Endothelial cell of umbilical vein (primary cell): ENCODE data around the gene UNC119B. TPM values are rescaled to one million over a fixed set of nuclear protein-coding genes. Genes with fewer than 3 reads are reported as not detected.

Experiments
- BruUV-seq: library from RNA; stranded (reverse); fragments of 400-500 nt; replicated peaks from 2 replicates; lab custom pipeline; 2021; lab: Mats Ljungman, UMichigan
- CTCF ChIA-PET: fragments of 300-600, 350-600 bp; sonication (Branson Sonifier 250); formaldehyde crosslinking; loops from one replicate; lab custom pipeline; 2021; ENCODE audit warnings: antibody characterized with exemption, inconsistent platforms; lab: Charles Lee
- POLR2A ChIA-PET: fragments of 300-600, 350-600 bp; sonication (Branson Sonifier 250); formaldehyde crosslinking; loops from one replicate; lab custom pipeline; 2021; ENCODE audit warnings: antibody characterized with exemption, inconsistent platforms; lab: Charles Lee
- DNase-seq: peaks from one replicate; pipeline ENCODE4 v3.0.0-alpha.2; 2011; ENCODE audit warnings: low read depth, low spot score
- FAIRE-seq: peaks from 2 replicates; lab custom pipeline; 2011; peaks lifted over from hg19 to GRCh38; lab: Jason Lieb, UNC
- H2AFZ ChIP-seq: 2 replicates; pipeline ENCODE4 v1.6.0; 2012; ENCODE audit warnings: low read depth, low read length, control low read depth, inconsistent platforms
- H3K27ac ChIP-seq: 2 replicates; pipeline ENCODE4 v1.5.1; 2011; ENCODE audit warnings: low read depth, mild to moderate bottlenecking, control low read depth, low read length, moderate library complexity; ENCODE audit not compliant: insufficient read depth
- H3K27me3 ChIP-seq, 2 experiments: 2 replicates each; pipeline versions ENCODE4 v1.6.0 to v1.6.1; 2011; ENCODE audit warnings: low read length in 2 of 2, mixed read lengths in 1 of 2; ENCODE audit not compliant: control insufficient read depth in 2 of 2, insufficient read depth in 2 of 2
- H3K36me3 ChIP-seq, 2 experiments: 2 replicates in 1 of 2; 3 replicates in 1 of 2; pipeline ENCODE4 v1.5.1; 2011; ENCODE audit warnings: low read length in 2 of 2, mild to moderate bottlenecking in 1 of 2, moderate library complexity in 1 of 2; ENCODE audit not compliant: control insufficient read depth in 2 of 2, insufficient read depth in 2 of 2; ENCODE audit errors: extremely low read depth in 1 of 2
- H3K4me1 ChIP-seq: 3 replicates; pipeline ENCODE4 v1.5.1; 2011; ENCODE audit warnings: mild to moderate bottlenecking, low read length; ENCODE audit not compliant: control insufficient read depth, insufficient read depth; ENCODE audit errors: extremely low read depth
- H3K4me2 ChIP-seq: 2 replicates; pipeline ENCODE4 v1.6.1; 2011; ENCODE audit warnings: low read length, control low read depth, mixed read lengths; ENCODE audit not compliant: insufficient read depth
- H3K4me3 ChIP-seq, 3 experiments: fragments of 200-600 bp in 1 of 3; sonication (generic), shearing (Covaris generic) in 1 of 3; replicated peaks in 1 of 3; 2 replicates each; pipeline ENCODE4 v1.5.1; 2011 to 2016; ENCODE audit warnings: control low read depth in 3 of 3, low read length in 3 of 3, mild to moderate bottlenecking in 2 of 3, inconsistent platforms in 1 of 3, low read depth in 1 of 3, moderate library complexity in 1 of 3; ENCODE audit not compliant: insufficient read depth in 1 of 3
- H3K79me2 ChIP-seq: 2 replicates; pipeline ENCODE4 v1.6.0; 2012; ENCODE audit warnings: low read length, inconsistent platforms; ENCODE audit not compliant: control insufficient read depth, insufficient read depth
- H3K9ac ChIP-seq: replicated peaks from 2 replicates; pipeline ENCODE3; 2011; ENCODE audit warnings: low read length, control low read depth; ENCODE audit not compliant: insufficient read depth; ENCODE audit errors: extremely low read depth
- H3K9me1 ChIP-seq: replicated peaks from 3 replicates; pipeline ENCODE4 v1.6.0; 2011; ENCODE audit warnings: mild to moderate bottlenecking, low read length; ENCODE audit not compliant: control insufficient read depth, insufficient read depth; ENCODE audit errors: extremely low read depth
- H3K9me3 ChIP-seq: replicated peaks from 2 replicates; pipeline ENCODE4 v1.5.1; 2012; ENCODE audit warnings: low read length, inconsistent platforms; ENCODE audit not compliant: control insufficient read depth, insufficient read depth
- H4K20me1 ChIP-seq: replicated peaks from 2 replicates; pipeline ENCODE3; 2011; ENCODE audit warnings: mild to moderate bottlenecking, low read length; ENCODE audit not compliant: control insufficient read depth, insufficient read depth; ENCODE audit errors: extremely low read depth
- CTCF ChIP-seq, 2 donors: IDR thresholded peaks; 1 replicate in 1 of 2; 2 replicates in 1 of 2; pipeline ENCODE4 v1.5.1; 2011; ENCODE audit warnings: low read length in 2 of 2, mild to moderate bottlenecking in 2 of 2, moderate library complexity in 2 of 2, control low read depth in 1 of 2, inconsistent platforms in 1 of 2, low read depth in 1 of 2; ENCODE audit not compliant: insufficient read depth in 1 of 2; ENCODE audit errors: extremely low read depth in 1 of 2
- EZH2 ChIP-seq: IDR thresholded peaks from 2 replicates; pipeline ENCODE4 v1.6.1; 2012; ENCODE audit warnings: borderline replicate concordance, low read depth, mild to moderate bottlenecking, moderate library complexity, low read length, inconsistent platforms; ENCODE audit not compliant: severe bottlenecking
- FOS ChIP-seq: IDR thresholded peaks from 2 replicates; pipeline ENCODE4 v1.6.1; 2011; ENCODE audit warnings: mild to moderate bottlenecking, low read length, moderate library complexity, borderline replicate concordance; ENCODE audit not compliant: insufficient read depth
- GATA2 ChIP-seq: IDR thresholded peaks from 2 replicates; pipeline ENCODE4 v1.7.0; 2011; ENCODE audit warnings: low read depth, mild to moderate bottlenecking, moderate library complexity, mixed read lengths, low read length; ENCODE audit not compliant: insufficient read length, insufficient read depth
- JUN ChIP-seq: IDR thresholded peaks from 2 replicates; pipeline ENCODE4 v1.6.1; 2011; ENCODE audit warnings: borderline replicate concordance, low read depth; ENCODE audit not compliant: insufficient read length, insufficient read depth
- MAX ChIP-seq: IDR thresholded peaks from 2 replicates; pipeline ENCODE4 v1.6.1; 2011; ENCODE audit not compliant: insufficient read depth, insufficient read length
- MYC ChIP-seq: IDR thresholded peaks from one replicate; pipeline ENCODE4 v1.6.1; 2011; ENCODE audit warnings: mild to moderate bottlenecking, low read depth, low read length
- POLR2A ChIP-seq: IDR thresholded peaks from 2 replicates; pipeline ENCODE4 v1.6.1; 2012; ENCODE audit warnings: low read depth, mild to moderate bottlenecking, control low read depth, low read length
- POLR2AphosphoS5 ChIP-seq: IDR thresholded peaks from 2 replicates; pipeline ENCODE4 v1.6.1; 2012; ENCODE audit warnings: low read depth, mild to moderate bottlenecking, control low read depth, low read length, moderate library complexity; ENCODE audit not compliant: insufficient read depth
- dilution Hi-C: fragments of 300-500 bp; cut with MboI; formaldehyde crosslinking; loops from one replicate; pipeline ENCODE4 v1.15.0; 2019; ENCODE audit warnings: low sequenced_read_pairs; ENCODE audit not compliant: extremely low pct_ligation_motif_present
- intact Hi-C: fragments of 100-400 bp; cut with micrococcal nuclease; formaldehyde crosslinking; loops from one replicate; pipeline ENCODE4 v1.10.0; 2022
- polyA plus RNA-seq, 4 experiments: library from polyadenylated mRNA; depleted of rRNA in 3 of 4; stranded (reverse) in 3 of 4; unstranded in 1 of 4; fragments of >200 nt; gene quantifications; 2 replicates each; pipeline versions ENCODE4 v1.2.1 to v1.2.3, GENCODE V29; 2011 to 2012; ENCODE audit warnings: missing spikeins in 1 of 4
- total RNA-seq: library from RNA; stranded (reverse); gene quantifications from 2 replicates; pipeline ENCODE4 v1.2.3, GENCODE V29; 2021

UNC119B gene
- total and polyA plus RNA-seq, 2 donors (not counting 3 experiments of a cell fraction or from before 2014, with no cell fraction given), result 23.1 to 33.7 TPM

- Histone ChIP-seq H3K27ac (no peak overlapping the region), H3K9me3 (no peaks in the 10 kb centered on the region), H3K4me2 (no peak overlapping the region), H3K4me1 (peaks cover 13% of the 10 kb centered on the region), H3K9ac (no peak overlapping the region), H4K20me1 (no peaks in the 10 kb centered on the region), H3K79me2 (peaks cover 18% of the 10 kb centered on the region), H3K9me1 (no peaks in the 10 kb centered on the region), H3K27me3 (no peaks in the 10 kb centered on the region), H3K4me3 (no peak overlapping the region), H3K36me3 (peaks cover 13 to 16% of the 10 kb centered on the region in 2 experiments), H2AFZ (no peak overlapping the region)
- TF ChIP-seq GATA2 (no peak), POLR2AphosphoS5 (no peak), JUN (no peak), FOS (no peak), MAX (no peak), POLR2A (no peak), EZH2 (no peak), MYC (no peak), CTCF (IDR thresholded peaks at IDR 0.05; ENCODE audit: extremely low read depth in 1 of 2, insufficient read depth in 1 of 2, low read depth in 1 of 2, low read length in 2 of 2) (no peak)
- ChIA-PET POLR2A (no interaction called here), CTCF (interaction anchor here (5.5 kb wide), 1 partner anchor 64 kb away, joined by 63 read pairs; no protein-coding TSS in a partner anchor)
- FAIRE-seq, result no peak
- DNase-seq, result no peak
- intact Hi-C loops, result no loop called here
- no TSS peak for BruUV-seq
- dilution Hi-C loops, result no loop called here
These were observed 2.4 kb downstream of the UNC119B start for GRCh38 chr12:120712610-120713009.
